Psoas muscle (tissue), 8 donors: ENCODE results near the gene SLC36A2. TPM values are rescaled to one million over a fixed set of nuclear protein-coding genes. Genes with fewer than 3 reads are reported as not detected.
A peak's percentile ranks its signal among the peaks of the same experiment; 100 is the strongest.
"Not testable (repeated sequence)": the region's sequence is repeated elsewhere in the genome, so short reads cannot be mapped to it uniquely, and the experiment has no call there.

Source experiments
- ATAC-seq, 4 donors: fragments of 200-7000 bp; cut with Tn5 transposase; one replicate each; pipeline ENCODE4 v1.9.1; 2020; ENCODE audit warnings: moderate library complexity in 3 of 4, mild to moderate bottlenecking in 2 of 4
- DNase-seq, 2 donors: peaks; one replicate each; pipeline ENCODE4 v3.0.0-alpha.2; 2020
- H3K27ac ChIP-seq: fragments of 200-600 bp; one replicate; pipeline ENCODE4 v1.8.0; 2022
- H3K27me3 ChIP-seq, 3 donors: fragments of 200-600 bp in 1 of 3; one replicate each; pipeline versions ENCODE4 v1.6.1 to v1.8.0; 2013 to 2022; ENCODE audit warnings: low read length in 2 of 3, mild to moderate bottlenecking in 2 of 3, moderate library complexity in 1 of 3; ENCODE audit not compliant: insufficient read depth in 3 of 3
- H3K36me3 ChIP-seq, 2 donors: fragments of 200-600 bp in 1 of 2; one replicate each; pipeline versions ENCODE4 v1.6.1 to v1.8.0; 2013 to 2022; ENCODE audit warnings: low read depth in 1 of 2, mild to moderate bottlenecking in 1 of 2, moderate library complexity in 1 of 2; ENCODE audit not compliant: insufficient read depth in 1 of 2
- H3K4me1 ChIP-seq: fragments of 200-600 bp; one replicate; pipeline ENCODE4 v1.8.0; 2022
- H3K4me3 ChIP-seq: fragments of 200-600 bp; one replicate; pipeline ENCODE4 v1.8.0; 2022; ENCODE audit warnings: mild to moderate bottlenecking
- H3K9me3 ChIP-seq: fragments of 200-600 bp; one replicate; pipeline ENCODE4 v1.8.0; 2022
- CTCF ChIP-seq: fragments of 200-600 bp; IDR thresholded peaks from one replicate; pipeline ENCODE4 v1.8.0; 2022; ENCODE audit warnings: antibody characterized with exemption
- WGBS, 3 donors: extraction: QIAGEN DNeasy Blood & Tissue Kit; methylation state at CpG; one replicate each; pipeline versions ENCODE4 v1.1.6 to v1.1.7; 2013; 5-methylcytosine and 5-hydroxymethylcytosine counted together
- intact Hi-C, 2 donors: fragments of 100-400 bp; cut with DNase I; formaldehyde crosslinking; loops; one replicate each; pipeline versions ENCODE4 v1.11.0 to v1.14.2; 2022
- polyA plus RNA-seq, 3 donors: library from polyadenylated mRNA; stranded (reverse); fragments of 200-250 nt; gene quantifications; one replicate each; pipeline ENCODE4 v1.2.3, GENCODE V29; 2013
- total RNA-seq, 4 donors: library from RNA; stranded (reverse); fragmentation: NEBNext Ultra II Directional in 2 of 4; extraction: Animal tissue kit (Norgen Biotek cat#: 25700) in 2 of 4; gene quantifications; one replicate each; pipeline versions ENCODE4 v1.2.1 to v1.2.4, GENCODE V29; 2021 to 2023
- donor health status: healthy with polysubstance abuse.
- donor health status: DM: no; HTN: no; CAD: no; lungs with moderate emphysema.
- donor health status: Bipolar disorder and iron deficiency.
- donor health status: healthy.
- donor health status: DM: yes; HTN: yes; CAD: no.
- donor health status: DM: no; HTN: no; CAD: no.
- donor health status: DM: no; HTN: no; CAD: no.
- donor health status: DM: yes; HTN: yes; CAD: no.

SLC36A2 gene
- total and polyA plus RNA-seq, 7 donors: 2.7 to 37.4 (median 13.1) TPM

DNA sequence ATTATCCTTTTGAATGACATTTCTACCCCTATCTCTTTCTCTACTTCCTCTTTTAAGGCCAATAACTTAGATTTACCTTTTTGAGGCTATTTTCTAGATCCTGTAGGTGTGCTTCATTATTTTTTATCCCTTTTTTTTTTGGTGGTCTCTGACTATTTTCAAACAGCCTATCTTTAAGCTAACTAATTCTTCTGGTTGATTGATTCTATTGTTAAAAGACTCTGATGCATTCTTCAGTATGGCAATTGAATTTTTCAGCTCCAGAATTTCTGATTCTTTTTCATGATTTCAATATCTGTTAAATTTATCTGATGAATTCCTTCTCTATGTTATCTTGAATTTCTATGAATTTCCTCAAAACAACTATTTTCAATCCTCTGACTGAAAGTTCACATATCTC lies 36.4 kb downstream of the SLC36A2 start:
- peaks cover 0 to 13% of the 10 kb centered on the region in 2 donors for H3K36me3 ChIP-seq
- ATAC-seq (no peak), DNase-seq (no peak)
- intact Hi-C loops: loop anchor here in 1 of 2 donors (10.0 kb wide), 2 partner anchors 126 to 186 kb away; no protein-coding TSS in a partner anchor
- no peak overlapping the region for H3K27ac ChIP-seq
- no peak overlapping the region for H3K4me3 ChIP-seq
- no peaks in the 10 kb centered on the region for H3K4me1 ChIP-seq
- H3K27me3 ChIP-seq: peaks cover 0 to 3% (median 0%) of the 10 kb centered on the region in 3 donors
- H3K9me3 ChIP-seq: no peaks in the 10 kb centered on the region
- no peak for TF ChIP-seq CTCF

GRCh38 chr5:151309821-151310220 lies 37.5 kb downstream of the SLC36A2 start:
- H3K4me1 ChIP-seq, H3K27me3 ChIP-seq, H3K27ac ChIP-seq, DNase-seq, H3K4me3 ChIP-seq, H3K36me3 ChIP-seq, ATAC-seq, H3K9me3 ChIP-seq: not testable (repeated sequence)
- 90 to 95% (median 91%) methylated on average over 15 of the region's 15 CpGs for WGBS, 3 donors
- intact Hi-C loops: loop anchor here in 1 of 2 donors (10.0 kb wide), 2 partner anchors 125 to 185 kb away; no protein-coding TSS in a partner anchor

- H3K27me3 ChIP-seq, H3K27ac ChIP-seq, ATAC-seq, intact Hi-C loops, DNase-seq, H3K9me3 ChIP-seq, H3K4me1 ChIP-seq, H3K4me3 ChIP-seq, H3K36me3 ChIP-seq: not testable (repeated sequence)
- WGBS, 3 donors: 95 to 98% (median 98%) methylated on average over 12 to 25 of the region's 27 CpGs
These were observed 38.1 kb downstream of the SLC36A2 start for GRCh38 chr5:151309266-151309665.

DNA sequence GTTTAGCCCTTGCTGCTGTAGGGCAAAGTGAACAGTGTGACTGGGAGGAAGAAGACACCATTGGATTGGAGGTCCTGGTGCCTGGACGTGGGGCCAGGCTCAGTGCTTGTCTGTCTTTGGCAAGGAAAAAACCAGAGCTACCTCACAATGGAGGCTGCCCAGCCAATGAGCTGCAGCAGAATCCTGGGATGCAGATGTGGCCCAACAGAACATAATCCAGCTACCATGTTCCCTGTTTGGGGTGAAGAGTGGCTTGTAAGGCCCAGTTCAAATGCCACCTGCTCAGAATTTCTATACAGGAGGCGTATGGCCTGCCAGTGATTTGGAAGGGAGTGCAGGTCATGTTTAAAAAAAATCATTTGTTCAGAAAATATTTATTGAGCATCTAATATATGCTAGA lies 43.7 kb downstream of the SLC36A2 start, which contains the start of gene SLC36A3:
Gene SLC36A3 (minus strand): TSS at position 101 of the 400 bp plus-strand sequence. CDS start 412 bp downstream, outside the sequence.
- Histone ChIP-seq H3K4me3 (no peak within 1 kb of the TSS), H3K9me3 (no peaks in the 10 kb centered on the region), H3K27me3 (no peaks in the 10 kb centered on the region), H3K36me3 (no peaks in the 10 kb centered on the region), H3K4me1 (no peaks in the 10 kb centered on the region), H3K27ac (no peak within 1 kb of the TSS)
- intact Hi-C loops: no loop called here
- DNase-seq: no peak
- TF ChIP-seq CTCF: no peak
- 60 to 90% (median 80%) methylated on average over 2 of the region's 2 CpGs for WGBS, 3 donors
- ATAC-seq: no peak

DNA sequence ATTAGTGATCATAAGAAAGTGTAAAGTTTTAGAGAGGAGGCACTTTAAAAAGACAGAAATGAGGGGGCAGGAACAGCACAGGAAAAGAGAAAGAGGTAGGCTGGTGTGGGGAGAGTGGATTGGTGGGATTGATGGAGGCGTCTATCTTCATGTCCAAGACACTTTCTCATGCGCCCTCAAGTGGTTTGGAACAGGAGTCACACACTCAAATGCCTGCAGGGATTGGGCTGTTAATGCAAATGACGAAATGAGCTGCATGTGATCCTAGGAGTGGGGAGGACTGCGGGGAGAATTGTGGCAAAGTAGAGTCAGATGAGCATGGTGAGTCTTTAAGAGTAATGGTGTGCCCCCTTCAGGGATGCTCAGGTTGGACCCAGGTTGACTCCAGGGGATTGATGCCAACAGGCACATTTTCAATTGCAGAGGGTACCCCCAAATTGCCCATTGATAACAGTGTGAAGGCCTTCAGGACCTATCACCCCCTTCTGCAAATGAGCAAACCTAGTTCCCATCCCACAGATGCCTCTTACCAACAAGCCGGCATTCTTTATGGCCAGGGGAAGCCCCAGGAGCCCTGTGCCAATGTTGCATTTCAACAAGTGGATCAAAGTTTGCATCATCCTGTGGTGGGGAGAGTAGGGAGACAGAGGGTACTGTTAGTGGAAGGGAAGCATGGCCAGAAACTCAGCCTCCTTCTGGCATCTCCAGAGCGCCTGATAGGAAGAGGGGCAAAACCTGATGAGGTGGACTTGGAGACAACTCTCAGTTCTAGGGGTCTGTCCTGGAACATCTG lies 49.1 kb downstream of the SLC36A2 start:
- intact Hi-C loops: no loop called here
- TF ChIP-seq CTCF: peak; percentile 22
- 31 to 90% (median 57%) methylated on average over 6 of the region's 6 CpGs for WGBS, 3 donors
- ATAC-seq: peak in 3 of 4 donors; percentile 57 to 75 (median 71)
- H3K36me3 ChIP-seq: no peaks in the 10 kb centered on the region
- no peak overlapping the region for H3K4me3 ChIP-seq
- H3K9me3 ChIP-seq: no peaks in the 10 kb centered on the region
- no peak overlapping the region for H3K27ac ChIP-seq
- no peaks in the 10 kb centered on the region for H3K27me3 ChIP-seq
- DNase-seq: no peak
- no peaks in the 10 kb centered on the region for H3K4me1 ChIP-seq
